ENCODE measurements around the gene HGFAC.

DNA sequence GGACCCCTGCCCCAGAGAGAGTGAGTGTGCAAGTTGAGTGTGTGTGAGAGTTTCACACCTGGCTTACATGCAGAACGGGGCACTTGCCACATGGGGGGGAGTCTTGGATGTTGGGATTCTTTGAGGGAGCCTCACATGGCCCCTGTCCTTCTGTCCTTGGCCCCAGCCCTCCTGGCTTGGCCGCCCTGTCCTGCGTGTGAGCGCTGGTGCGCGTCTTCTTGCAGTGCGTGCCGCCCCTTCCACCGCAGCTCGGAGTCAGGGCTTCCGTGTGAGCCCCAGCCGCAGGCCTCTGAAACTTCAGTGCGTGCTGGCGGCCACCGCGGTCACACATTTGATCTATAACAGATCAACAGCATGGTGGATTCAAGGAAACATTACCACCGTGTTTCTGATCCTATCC, 30.1 kb upstream of the HGFAC start:
- TF ChIP-seq, protein P1, sequence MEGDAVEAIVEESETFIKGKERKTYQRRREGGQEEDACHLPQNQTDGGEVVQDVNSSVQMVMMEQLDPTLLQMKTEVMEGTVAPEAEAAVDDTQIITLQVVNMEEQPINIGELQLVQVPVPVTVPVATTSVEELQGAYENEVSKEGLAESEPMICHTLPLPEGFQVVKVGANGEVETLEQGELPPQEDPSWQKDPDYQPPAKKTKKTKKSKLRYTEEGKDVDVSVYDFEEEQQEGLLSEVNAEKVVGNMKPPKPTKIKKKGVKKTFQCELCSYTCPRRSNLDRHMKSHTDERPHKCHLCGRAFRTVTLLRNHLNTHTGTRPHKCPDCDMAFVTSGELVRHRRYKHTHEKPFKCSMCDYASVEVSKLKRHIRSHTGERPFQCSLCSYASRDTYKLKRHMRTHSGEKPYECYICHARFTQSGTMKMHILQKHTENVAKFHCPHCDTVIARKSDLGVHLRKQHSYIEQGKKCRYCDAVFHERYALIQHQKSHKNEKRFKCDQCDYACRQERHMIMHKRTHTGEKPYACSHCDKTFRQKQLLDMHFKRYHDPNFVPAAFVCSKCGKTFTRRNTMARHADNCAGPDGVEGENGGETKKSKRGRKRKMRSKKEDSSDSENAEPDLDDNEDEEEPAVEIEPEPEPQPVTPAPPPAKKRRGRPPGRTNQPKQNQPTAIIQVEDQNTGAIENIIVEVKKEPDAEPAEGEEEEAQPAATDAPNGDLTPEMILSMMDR (IDR thresholded peaks at IDR 0.05): no peak
- TF ChIP-seq EZH2 (IDR thresholded peaks at IDR 0.05): no peak
